ENCODE data around the gene TMEM238L. TPM values are rescaled to one million over a fixed set of nuclear protein-coding genes. Genes with fewer than 3 reads are reported as not detected.
A peak's percentile ranks its signal among the peaks of the same experiment; 100 is the strongest.

TMEM238L gene
- total RNA-seq, 2 donors from 2014 or later, result not detected

DNA sequence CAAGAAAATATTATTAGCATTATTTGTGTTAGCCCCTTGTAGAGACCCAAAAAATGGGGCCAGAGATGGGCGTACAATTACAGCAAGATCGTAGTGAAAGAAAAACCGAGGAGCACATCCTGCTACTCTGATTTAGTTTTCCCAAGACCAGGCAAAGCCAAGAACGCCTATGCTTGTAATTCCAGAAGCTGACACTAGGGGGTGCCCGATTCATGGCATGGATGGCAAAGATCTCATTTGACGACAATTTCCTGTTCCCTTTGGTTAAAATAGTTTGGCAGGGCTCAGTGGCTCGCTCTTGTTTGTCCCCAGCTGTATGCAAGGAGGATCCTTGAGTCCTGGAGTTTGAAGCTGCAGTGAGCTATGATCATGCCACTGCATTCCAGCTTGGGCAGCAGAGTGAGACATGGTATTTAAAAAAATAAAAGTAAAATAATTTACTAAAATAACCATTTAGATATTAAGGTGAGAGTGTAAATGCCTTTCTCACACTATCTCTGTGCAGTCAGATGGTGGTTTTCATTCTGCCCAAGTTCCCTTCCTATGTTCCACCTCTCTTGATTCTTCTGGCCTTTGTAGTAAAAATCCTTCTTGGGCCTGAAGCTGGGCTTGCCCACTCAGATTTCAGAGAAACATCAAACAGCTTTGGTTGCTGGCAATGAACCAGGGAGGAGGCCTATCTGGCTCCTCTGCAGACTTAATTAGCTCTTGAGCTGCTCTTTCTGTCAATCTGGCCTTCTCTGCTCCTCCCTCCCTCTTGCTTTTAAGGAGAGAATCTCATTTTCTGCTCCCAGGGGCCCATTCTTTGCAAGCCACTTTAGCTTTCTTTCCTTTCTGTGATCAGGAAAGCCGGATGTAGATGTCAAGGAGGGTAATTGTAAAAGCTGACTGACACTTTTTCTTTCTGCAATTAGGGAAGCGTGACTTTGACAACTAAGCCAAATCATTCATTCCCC is 31.2 kb downstream of the TMEM238L start:
- DNase-seq (ENCODE audit: low spot score), result no peak
- H3K27ac ChIP-seq, result no peak overlapping the region
- H3K36me3 ChIP-seq, result no peaks in the 10 kb centered on the region
- no peaks in the 10 kb centered on the region for H3K27me3 ChIP-seq
- H3K4me1 ChIP-seq, result no peaks in the 10 kb centered on the region
- H3K9me3 ChIP-seq, result peaks cover 0 to 11% of the 10 kb centered on the region in 2 donors
- TF ChIP-seq CTCF (IDR thresholded peaks at IDR 0.05), result peak in 1 of 2 donors; percentile 57
- no peak overlapping the region for H3K4me3 ChIP-seq

DNA sequence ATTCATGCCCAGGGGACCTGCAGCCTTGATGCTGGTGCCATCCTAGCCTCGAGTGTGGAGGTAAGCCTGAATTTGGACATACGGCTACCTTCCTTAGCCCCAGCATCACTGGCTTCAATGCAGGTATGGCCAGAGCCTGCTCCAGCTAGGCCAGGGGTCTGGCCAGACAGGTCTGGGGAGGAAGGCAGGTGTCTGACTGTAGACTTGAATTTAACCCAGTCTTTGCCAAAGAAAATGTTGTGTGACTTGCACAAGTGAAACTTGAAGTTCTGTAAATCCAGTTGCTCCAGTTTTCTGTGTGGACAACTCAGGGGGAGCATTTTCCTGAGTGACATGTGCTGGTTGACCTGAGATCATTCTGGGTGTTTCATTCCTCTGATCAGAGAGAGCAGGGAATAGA is 32.8 kb downstream of the TMEM238L start:
- peaks cover 0 to 17% of the 10 kb centered on the region in 2 donors for H3K9me3 ChIP-seq
- no peak overlapping the region for H3K4me3 ChIP-seq
- no peaks in the 10 kb centered on the region for H3K4me1 ChIP-seq
- H3K27ac ChIP-seq, result no peak overlapping the region
- no peak for TF ChIP-seq CTCF (IDR thresholded peaks at IDR 0.05)
- DNase-seq (ENCODE audit: low spot score), result no peak
- H3K27me3 ChIP-seq, result no peaks in the 10 kb centered on the region
- H3K36me3 ChIP-seq, result no peaks in the 10 kb centered on the region

- H3K36me3 ChIP-seq, result no peaks in the 10 kb centered on the region
- peaks cover 0 to 19% of the 10 kb centered on the region in 2 donors for H3K9me3 ChIP-seq
- no peak overlapping the region for H3K27ac ChIP-seq
- no peaks in the 10 kb centered on the region for H3K27me3 ChIP-seq
- no peaks in the 10 kb centered on the region for H3K4me1 ChIP-seq
- no peak for TF ChIP-seq CTCF (IDR thresholded peaks at IDR 0.05)
- no peak overlapping the region for H3K4me3 ChIP-seq
- no peak for DNase-seq (ENCODE audit: low spot score)
Measured at GRCh38 chr17:10769840-10770239, 34.1 kb downstream of the TMEM238L start.

DNA sequence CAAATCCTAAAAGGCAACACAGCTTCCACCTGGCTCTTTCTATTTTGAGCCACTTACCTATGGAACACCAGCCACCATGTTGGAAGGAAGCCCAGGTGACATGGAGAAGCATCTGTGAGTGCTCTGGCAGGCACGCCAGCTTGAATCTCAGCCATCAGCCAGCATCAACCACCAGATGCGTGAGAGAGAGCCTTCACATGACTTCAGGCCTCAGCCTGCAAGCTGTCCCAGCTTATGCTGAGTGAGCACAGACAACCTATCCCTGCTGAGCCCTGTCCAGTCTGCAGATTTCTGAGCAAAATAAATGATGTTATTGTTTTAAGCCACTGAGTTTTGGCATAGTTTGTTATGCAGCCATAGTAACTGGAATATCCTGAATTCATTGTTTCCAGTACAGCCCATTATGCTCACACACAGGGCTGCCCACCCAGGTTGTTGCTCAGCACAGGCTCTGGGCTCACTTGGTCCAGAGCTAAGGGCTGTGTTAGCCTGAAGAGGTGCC is 35.1 kb downstream of the TMEM238L start:
- no peak overlapping the region for H3K27ac ChIP-seq

GRCh38 chr17:10767232-10767631 is 36.7 kb downstream of the TMEM238L start:
- no peaks in the 10 kb centered on the region for H3K27me3 ChIP-seq
- no peak overlapping the region for H3K27ac ChIP-seq
- H3K4me1 ChIP-seq, result no peaks in the 10 kb centered on the region
- no peak overlapping the region for H3K4me3 ChIP-seq
- H3K9me3 ChIP-seq, result peaks cover 0 to 14% of the 10 kb centered on the region in 2 donors
- H3K36me3 ChIP-seq, result no peaks in the 10 kb centered on the region
- no peak for TF ChIP-seq CTCF (IDR thresholded peaks at IDR 0.05)
- DNase-seq (ENCODE audit: low spot score), result no peak

More for the DNA sequence above, 35.1 kb downstream of the TMEM238L start:
- no peak overlapping the region for H3K4me3 ChIP-seq
- no peaks in the 10 kb centered on the region for H3K4me1 ChIP-seq
- H3K27me3 ChIP-seq, result no peaks in the 10 kb centered on the region
- no peaks in the 10 kb centered on the region for H3K36me3 ChIP-seq
- no peak for TF ChIP-seq CTCF (IDR thresholded peaks at IDR 0.05)
- DNase-seq (ENCODE audit: low spot score), result no peak
- H3K9me3 ChIP-seq, result peaks cover 0 to 19% of the 10 kb centered on the region in 2 donors
